ENCODE measurements around the gene INIP. TPM values are rescaled to one million over a fixed set of nuclear protein-coding genes. Genes with fewer than 3 reads are reported as not detected.

INIP gene
- total and polyA plus RNA-seq, 9 of the 15 experiments (the other 6 are each of a cell fraction or from before 2014, with no cell fraction given) = 11.9 to 87.9 (median 37.3) TPM

DNA sequence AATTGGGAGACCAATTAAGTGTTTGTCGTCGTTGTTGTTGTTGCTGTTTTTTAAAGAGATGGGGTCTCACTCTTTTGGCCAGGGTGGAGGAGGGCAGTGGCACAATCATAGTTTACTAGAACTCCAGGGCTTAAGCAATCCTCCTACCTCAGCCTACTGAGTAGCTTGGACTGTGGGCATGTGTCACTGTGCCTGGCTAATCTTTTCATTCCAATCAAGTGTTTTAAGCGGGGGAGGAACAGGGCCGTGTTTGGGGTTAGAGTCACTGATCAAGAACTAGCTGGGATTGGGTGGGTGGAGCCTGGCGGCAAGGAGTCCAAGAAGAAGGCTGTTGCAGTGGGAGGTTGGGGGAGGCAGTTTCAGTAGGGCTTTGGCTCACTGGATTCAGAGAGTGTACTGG lies 46.4 kb upstream of the INIP start (continued):
- peak; percentile 24; the same call in 1 of the 2 replicates for TF ChIP-seq SMARCA4 (IDR thresholded peaks at IDR 0.05)

DNA sequence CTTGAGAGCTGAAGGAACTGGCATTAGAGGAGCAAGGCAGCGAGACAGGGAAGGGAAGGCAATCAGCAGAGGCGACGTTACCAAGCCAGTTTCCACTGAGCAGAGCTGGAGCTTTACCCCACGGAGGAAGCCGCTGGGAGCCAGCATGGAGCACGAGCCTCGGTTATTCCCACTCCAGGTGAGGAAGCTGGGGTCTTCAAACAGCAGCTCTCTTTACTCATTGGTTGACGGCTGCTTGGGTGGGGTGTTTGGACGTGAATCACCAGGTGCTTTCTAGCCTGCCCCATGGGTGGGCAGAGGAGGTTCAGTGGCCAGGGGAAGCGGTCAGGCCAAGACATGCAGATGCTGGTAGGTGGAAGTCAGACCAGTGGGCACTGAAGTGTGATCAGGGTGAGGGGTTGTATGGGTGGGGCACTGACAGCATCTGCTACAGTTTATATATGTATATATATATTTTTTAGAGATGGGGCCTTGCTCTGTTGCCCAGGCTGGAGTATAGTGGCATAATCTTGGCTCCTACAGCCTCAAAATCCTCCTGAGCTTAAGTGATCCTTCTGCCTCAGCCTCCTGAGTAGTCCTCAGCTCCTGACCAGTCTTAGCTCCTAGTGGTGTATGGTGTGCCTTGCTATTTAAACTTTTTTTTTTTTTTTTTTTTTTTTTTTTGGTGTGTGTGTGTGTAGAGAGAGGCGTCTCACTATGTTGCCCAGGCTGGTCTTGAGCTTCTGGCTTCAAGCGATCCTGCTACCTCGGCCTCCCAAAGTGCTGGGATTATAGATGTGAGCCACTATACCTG lies 45.0 kb upstream of the INIP start:
- H3K27ac ChIP-seq (ENCODE audit: extremely low read depth, low read depth, low read length) = no peak overlapping the region
- no peaks in the 10 kb centered on the region for H3K36me3 ChIP-seq (ENCODE audit: control insufficient read depth, insufficient read depth, low read length)
- no TSS peak for BruUV-seq (replicated peaks)
- no peak overlapping the region for H3K4me2 ChIP-seq (ENCODE audit: insufficient read depth, low read length)
- POLR2A ChIA-PET = interaction anchor here (1.0 to 2.2 kb wide), 5 partner anchors 10 to 528 kb away, joined by 3 to 11 read pairs (median 3); partner anchors contain the start of gene SNX30
- no peak overlapping the region for H3K4me3 ChIP-seq
- peak overlapping the region in 1 of 2 experiments; percentile 53; a peak in 1 of 4 replicates for H3K9ac ChIP-seq (ENCODE audit: insufficient read depth in 1 of 2, low read depth in 2 of 2, low read length in 2 of 2)
- CTCF ChIA-PET (ENCODE audit: low intra/inter-chr PET ratio) = no interaction called here
- H3K9me1 ChIP-seq (ENCODE audit: control insufficient read depth, insufficient read depth, low read length) = no peaks in the 10 kb centered on the region
- ATAC-seq = no peak
- no peak for FAIRE-seq
- in situ Hi-C loops (cut with MboI) = no loop called here
- H3K79me2 ChIP-seq (ENCODE audit: control insufficient read depth, insufficient read depth, low read length) = no peaks in the 10 kb centered on the region
- 56% methylated on average over 12 of the region's 13 CpGs for WGBS (ENCODE audit: insufficient coverage, low coverage, missing lambda C conversion rate)
- peaks cover 9 to 11% of the 10 kb centered on the region in 2 experiments; a peak in 3 of 5 replicates for H3K4me1 ChIP-seq (replicated peaks in 1 of 2; ENCODE audit: control insufficient read depth in 2 of 2, insufficient read depth in 2 of 2, low read length in 2 of 2)
- H2AFZ ChIP-seq (ENCODE audit: low read depth, low read length) = no peak overlapping the region
- peaks cover 14% of the 10 kb centered on the region; the same call in 1 of the 2 replicates for H4K20me1 ChIP-seq (replicated peaks; ENCODE audit: control insufficient read depth, insufficient read depth, low read length)
- intact Hi-C loops (cut with micrococcal nuclease) = no loop called here
- no peaks in the 10 kb centered on the region for H3K9me3 ChIP-seq (replicated peaks; ENCODE audit: control insufficient read depth, insufficient read depth, low read depth, low read length)
- no peaks in the 10 kb centered on the region for H3K27me3 ChIP-seq (ENCODE audit: control insufficient read depth in 2 of 2, insufficient read depth in 2 of 2, low read length in 2 of 2)
- DNase-seq (ENCODE audit: extremely low read depth in 1 of 4, low spot score in 3 of 4) = no peak
- TF ChIP-seq ELF4 (CRISPR knock-in tag; IDR thresholded peaks at IDR 0.05) = no peak
- TF ChIP-seq SP1 (CRISPR knock-in tag; IDR thresholded peaks at IDR 0.05) = no peak
- TF ChIP-seq BRCA1 (IDR thresholded peaks at IDR 0.05) = no peak
- TF ChIP-seq BRCA1 (CRISPR knock-in tag; IDR thresholded peaks at IDR 0.05) = no peak
- TF ChIP-seq, protein P1, sequence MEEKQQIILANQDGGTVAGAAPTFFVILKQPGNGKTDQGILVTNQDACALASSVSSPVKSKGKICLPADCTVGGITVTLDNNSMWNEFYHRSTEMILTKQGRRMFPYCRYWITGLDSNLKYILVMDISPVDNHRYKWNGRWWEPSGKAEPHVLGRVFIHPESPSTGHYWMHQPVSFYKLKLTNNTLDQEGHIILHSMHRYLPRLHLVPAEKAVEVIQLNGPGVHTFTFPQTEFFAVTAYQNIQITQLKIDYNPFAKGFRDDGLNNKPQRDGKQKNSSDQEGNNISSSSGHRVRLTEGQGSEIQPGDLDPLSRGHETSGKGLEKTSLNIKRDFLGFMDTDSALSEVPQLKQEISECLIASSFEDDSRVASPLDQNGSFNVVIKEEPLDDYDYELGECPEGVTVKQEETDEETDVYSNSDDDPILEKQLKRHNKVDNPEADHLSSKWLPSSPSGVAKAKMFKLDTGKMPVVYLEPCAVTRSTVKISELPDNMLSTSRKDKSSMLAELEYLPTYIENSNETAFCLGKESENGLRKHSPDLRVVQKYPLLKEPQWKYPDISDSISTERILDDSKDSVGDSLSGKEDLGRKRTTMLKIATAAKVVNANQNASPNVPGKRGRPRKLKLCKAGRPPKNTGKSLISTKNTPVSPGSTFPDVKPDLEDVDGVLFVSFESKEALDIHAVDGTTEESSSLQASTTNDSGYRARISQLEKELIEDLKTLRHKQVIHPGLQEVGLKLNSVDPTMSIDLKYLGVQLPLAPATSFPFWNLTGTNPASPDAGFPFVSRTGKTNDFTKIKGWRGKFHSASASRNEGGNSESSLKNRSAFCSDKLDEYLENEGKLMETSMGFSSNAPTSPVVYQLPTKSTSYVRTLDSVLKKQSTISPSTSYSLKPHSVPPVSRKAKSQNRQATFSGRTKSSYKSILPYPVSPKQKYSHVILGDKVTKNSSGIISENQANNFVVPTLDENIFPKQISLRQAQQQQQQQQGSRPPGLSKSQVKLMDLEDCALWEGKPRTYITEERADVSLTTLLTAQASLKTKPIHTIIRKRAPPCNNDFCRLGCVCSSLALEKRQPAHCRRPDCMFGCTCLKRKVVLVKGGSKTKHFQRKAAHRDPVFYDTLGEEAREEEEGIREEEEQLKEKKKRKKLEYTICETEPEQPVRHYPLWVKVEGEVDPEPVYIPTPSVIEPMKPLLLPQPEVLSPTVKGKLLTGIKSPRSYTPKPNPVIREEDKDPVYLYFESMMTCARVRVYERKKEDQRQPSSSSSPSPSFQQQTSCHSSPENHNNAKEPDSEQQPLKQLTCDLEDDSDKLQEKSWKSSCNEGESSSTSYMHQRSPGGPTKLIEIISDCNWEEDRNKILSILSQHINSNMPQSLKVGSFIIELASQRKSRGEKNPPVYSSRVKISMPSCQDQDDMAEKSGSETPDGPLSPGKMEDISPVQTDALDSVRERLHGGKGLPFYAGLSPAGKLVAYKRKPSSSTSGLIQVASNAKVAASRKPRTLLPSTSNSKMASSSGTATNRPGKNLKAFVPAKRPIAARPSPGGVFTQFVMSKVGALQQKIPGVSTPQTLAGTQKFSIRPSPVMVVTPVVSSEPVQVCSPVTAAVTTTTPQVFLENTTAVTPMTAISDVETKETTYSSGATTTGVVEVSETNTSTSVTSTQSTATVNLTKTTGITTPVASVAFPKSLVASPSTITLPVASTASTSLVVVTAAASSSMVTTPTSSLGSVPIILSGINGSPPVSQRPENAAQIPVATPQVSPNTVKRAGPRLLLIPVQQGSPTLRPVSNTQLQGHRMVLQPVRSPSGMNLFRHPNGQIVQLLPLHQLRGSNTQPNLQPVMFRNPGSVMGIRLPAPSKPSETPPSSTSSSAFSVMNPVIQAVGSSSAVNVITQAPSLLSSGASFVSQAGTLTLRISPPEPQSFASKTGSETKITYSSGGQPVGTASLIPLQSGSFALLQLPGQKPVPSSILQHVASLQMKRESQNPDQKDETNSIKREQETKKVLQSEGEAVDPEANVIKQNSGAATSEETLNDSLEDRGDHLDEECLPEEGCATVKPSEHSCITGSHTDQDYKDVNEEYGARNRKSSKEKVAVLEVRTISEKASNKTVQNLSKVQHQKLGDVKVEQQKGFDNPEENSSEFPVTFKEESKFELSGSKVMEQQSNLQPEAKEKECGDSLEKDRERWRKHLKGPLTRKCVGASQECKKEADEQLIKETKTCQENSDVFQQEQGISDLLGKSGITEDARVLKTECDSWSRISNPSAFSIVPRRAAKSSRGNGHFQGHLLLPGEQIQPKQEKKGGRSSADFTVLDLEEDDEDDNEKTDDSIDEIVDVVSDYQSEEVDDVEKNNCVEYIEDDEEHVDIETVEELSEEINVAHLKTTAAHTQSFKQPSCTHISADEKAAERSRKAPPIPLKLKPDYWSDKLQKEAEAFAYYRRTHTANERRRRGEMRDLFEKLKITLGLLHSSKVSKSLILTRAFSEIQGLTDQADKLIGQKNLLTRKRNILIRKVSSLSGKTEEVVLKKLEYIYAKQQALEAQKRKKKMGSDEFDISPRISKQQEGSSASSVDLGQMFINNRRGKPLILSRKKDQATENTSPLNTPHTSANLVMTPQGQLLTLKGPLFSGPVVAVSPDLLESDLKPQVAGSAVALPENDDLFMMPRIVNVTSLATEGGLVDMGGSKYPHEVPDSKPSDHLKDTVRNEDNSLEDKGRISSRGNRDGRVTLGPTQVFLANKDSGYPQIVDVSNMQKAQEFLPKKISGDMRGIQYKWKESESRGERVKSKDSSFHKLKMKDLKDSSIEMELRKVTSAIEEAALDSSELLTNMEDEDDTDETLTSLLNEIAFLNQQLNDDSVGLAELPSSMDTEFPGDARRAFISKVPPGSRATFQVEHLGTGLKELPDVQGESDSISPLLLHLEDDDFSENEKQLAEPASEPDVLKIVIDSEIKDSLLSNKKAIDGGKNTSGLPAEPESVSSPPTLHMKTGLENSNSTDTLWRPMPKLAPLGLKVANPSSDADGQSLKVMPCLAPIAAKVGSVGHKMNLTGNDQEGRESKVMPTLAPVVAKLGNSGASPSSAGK (IDR thresholded peaks at IDR 0.05) = no peak
- no peak for TF ChIP-seq BCOR (IDR thresholded peaks at IDR 0.05)
- no peak for TF ChIP-seq TEAD1 (CRISPR knock-in tag; IDR thresholded peaks at IDR 0.05)
- TF ChIP-seq FOXK1 (CRISPR knock-in tag; IDR thresholded peaks at IDR 0.05; ENCODE audit: borderline replicate concordance) = no peak
- TF ChIP-seq TSC22D4 (tag; IDR thresholded peaks at IDR 0.05) = no peak
